22Rv1 (cell line): ENCODE data around the gene CHST8.

Source experiments
- ZFX ChIP-seq: fragments of 450-650 bp; IDR thresholded peaks from 2 replicates; pipeline ENCODE4 v1.6.1; 2017; ENCODE audit warnings: antibody characterized with exemption, borderline replicate concordance
- TF ChIP-seq, protein P1 (sequence below): fragments of 450-650 bp; IDR thresholded peaks from 2 replicates; pipeline ENCODE4 v1.5.1; 2017; ENCODE audit warnings: mild to moderate bottlenecking

DNA sequence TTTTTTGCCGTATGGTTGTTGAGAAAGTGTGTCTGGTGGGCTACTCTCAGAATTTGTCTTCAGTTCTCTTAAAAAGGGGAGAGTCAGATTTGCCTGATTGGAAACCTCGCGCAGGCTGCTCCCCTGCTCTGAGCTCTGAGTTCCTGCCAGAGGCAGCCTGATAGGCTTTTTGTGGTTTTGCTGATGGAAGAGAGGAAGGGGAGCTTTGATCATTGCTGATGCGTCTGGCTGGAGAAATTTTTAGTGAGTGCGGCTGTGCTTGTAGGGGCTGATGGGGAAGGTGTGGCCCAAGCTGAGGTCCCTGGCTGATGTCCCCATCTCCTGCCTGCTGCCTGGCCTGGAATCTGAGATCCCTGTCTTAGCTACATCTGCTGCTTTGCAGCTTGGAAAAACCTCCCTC lies 2.8 kb downstream of the CHST8 start:
- TF ChIP-seq, protein P1, sequence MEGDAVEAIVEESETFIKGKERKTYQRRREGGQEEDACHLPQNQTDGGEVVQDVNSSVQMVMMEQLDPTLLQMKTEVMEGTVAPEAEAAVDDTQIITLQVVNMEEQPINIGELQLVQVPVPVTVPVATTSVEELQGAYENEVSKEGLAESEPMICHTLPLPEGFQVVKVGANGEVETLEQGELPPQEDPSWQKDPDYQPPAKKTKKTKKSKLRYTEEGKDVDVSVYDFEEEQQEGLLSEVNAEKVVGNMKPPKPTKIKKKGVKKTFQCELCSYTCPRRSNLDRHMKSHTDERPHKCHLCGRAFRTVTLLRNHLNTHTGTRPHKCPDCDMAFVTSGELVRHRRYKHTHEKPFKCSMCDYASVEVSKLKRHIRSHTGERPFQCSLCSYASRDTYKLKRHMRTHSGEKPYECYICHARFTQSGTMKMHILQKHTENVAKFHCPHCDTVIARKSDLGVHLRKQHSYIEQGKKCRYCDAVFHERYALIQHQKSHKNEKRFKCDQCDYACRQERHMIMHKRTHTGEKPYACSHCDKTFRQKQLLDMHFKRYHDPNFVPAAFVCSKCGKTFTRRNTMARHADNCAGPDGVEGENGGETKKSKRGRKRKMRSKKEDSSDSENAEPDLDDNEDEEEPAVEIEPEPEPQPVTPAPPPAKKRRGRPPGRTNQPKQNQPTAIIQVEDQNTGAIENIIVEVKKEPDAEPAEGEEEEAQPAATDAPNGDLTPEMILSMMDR, result no peak
- no peak for TF ChIP-seq ZFX
